Measurements from ENCODE around the gene USP35.

GRCh38 chr11:78229106-78229505 lies 40.4 kb downstream of the USP35 start:
- TF ChIP-seq CTCF (IDR thresholded peaks at IDR 0.05): no peak
- TF ChIP-seq REST (IDR thresholded peaks at IDR 0.05; ENCODE audit: insufficient read depth in 1 of 2, low read depth in 2 of 2, low read length in 1 of 2): no peak
- TF ChIP-seq SIN3A (IDR thresholded peaks at IDR 0.05; ENCODE audit: borderline replicate concordance, insufficient read depth, low read depth, low read length): no peak

Measured in Panc1 (cell line).